ENCODE measurements around the gene STRIP1. TPM values are rescaled to one million over a fixed set of nuclear protein-coding genes. Genes with fewer than 3 reads are reported as not detected.

STRIP1 gene
- total and polyA plus RNA-seq, 2 donors (not counting 3 experiments of a cell fraction or from before 2014, with no cell fraction given) = 26.2 to 42.1 TPM

- BruUV-seq (replicated peaks) = no TSS peak
- intact Hi-C loops (cut with micrococcal nuclease) = loop anchor here (1.0 to 2.0 kb wide), 3 partner anchors 26 to 439 kb away; partner anchors contain the start of gene CSF1
- no peaks in the 10 kb centered on the region for H3K36me3 ChIP-seq (ENCODE audit: control insufficient read depth in 2 of 2, extremely low read depth in 1 of 2, insufficient read depth in 2 of 2, low read length in 2 of 2)
- H2AFZ ChIP-seq (ENCODE audit: low read depth, low read length) = peak overlapping the region; percentile 24
- H3K27me3 ChIP-seq (ENCODE audit: control insufficient read depth in 2 of 2, insufficient read depth in 2 of 2, low read length in 2 of 2) = no peaks in the 10 kb centered on the region
- no peak for DNase-seq (ENCODE audit: low read depth, low spot score)
- peak overlapping the region; percentile 87 to 94 (median 91) for H3K4me3 ChIP-seq (replicated peaks in 1 of 3; ENCODE audit: insufficient read depth in 1 of 3, low read depth in 1 of 3, low read length in 3 of 3)
- H3K4me1 ChIP-seq (ENCODE audit: control insufficient read depth, extremely low read depth, insufficient read depth, low read length) = peaks cover 23% of the 10 kb centered on the region
- TF ChIP-seq POLR2A (IDR thresholded peaks at IDR 0.05; ENCODE audit: low read depth, low read length) (no peak), MYC (IDR thresholded peaks at IDR 0.05; ENCODE audit: low read depth, low read length) (no peak), JUN (IDR thresholded peaks at IDR 0.05; ENCODE audit: borderline replicate concordance, insufficient read depth, insufficient read length, low read depth) (no peak), EZH2 (IDR thresholded peaks at IDR 0.05; ENCODE audit: borderline replicate concordance, low read depth, low read length, severe bottlenecking) (no peak), GATA2 (IDR thresholded peaks at IDR 0.05; ENCODE audit: insufficient read depth, insufficient read length, low read depth, low read length) (no peak), FOS (IDR thresholded peaks at IDR 0.05; ENCODE audit: borderline replicate concordance, insufficient read depth, low read length) (no peak), POLR2AphosphoS5 (IDR thresholded peaks at IDR 0.05; ENCODE audit: insufficient read depth, low read depth, low read length) (no peak)
- TF ChIP-seq, protein P1, sequence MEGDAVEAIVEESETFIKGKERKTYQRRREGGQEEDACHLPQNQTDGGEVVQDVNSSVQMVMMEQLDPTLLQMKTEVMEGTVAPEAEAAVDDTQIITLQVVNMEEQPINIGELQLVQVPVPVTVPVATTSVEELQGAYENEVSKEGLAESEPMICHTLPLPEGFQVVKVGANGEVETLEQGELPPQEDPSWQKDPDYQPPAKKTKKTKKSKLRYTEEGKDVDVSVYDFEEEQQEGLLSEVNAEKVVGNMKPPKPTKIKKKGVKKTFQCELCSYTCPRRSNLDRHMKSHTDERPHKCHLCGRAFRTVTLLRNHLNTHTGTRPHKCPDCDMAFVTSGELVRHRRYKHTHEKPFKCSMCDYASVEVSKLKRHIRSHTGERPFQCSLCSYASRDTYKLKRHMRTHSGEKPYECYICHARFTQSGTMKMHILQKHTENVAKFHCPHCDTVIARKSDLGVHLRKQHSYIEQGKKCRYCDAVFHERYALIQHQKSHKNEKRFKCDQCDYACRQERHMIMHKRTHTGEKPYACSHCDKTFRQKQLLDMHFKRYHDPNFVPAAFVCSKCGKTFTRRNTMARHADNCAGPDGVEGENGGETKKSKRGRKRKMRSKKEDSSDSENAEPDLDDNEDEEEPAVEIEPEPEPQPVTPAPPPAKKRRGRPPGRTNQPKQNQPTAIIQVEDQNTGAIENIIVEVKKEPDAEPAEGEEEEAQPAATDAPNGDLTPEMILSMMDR (IDR thresholded peaks at IDR 0.05; ENCODE audit: extremely low read depth in 1 of 2, insufficient read depth in 1 of 2, low read depth in 1 of 2, low read length in 2 of 2) = no peak
- H3K4me2 ChIP-seq (ENCODE audit: insufficient read depth, low read length) = peak overlapping the region; percentile 98
- dilution Hi-C loops (cut with MboI; ENCODE audit: extremely low pct_ligation_motif_present, low sequenced_read_pairs) = no loop called here
- peak overlapping the region; percentile 95 for H3K27ac ChIP-seq (ENCODE audit: insufficient read depth, low read depth, low read length)
- FAIRE-seq = peak; percentile 69
- peak overlapping the region; percentile 97 for H3K9ac ChIP-seq (replicated peaks; ENCODE audit: extremely low read depth, insufficient read depth, low read length)
- POLR2A ChIA-PET = interaction anchor here (0.6 to 2.8 kb wide), 7 partner anchors 19 to 346 kb away, joined by 3 to 16 read pairs (median 3); no protein-coding TSS in a partner anchor
- H3K79me2 ChIP-seq (ENCODE audit: control insufficient read depth, insufficient read depth, low read length) = peaks cover 49% of the 10 kb centered on the region
- no peaks in the 10 kb centered on the region for H3K9me1 ChIP-seq (replicated peaks; ENCODE audit: control insufficient read depth, extremely low read depth, insufficient read depth, low read length)
- H3K9me3 ChIP-seq (replicated peaks; ENCODE audit: control insufficient read depth, insufficient read depth, low read length) = no peaks in the 10 kb centered on the region
- CTCF ChIA-PET = interaction anchor here (0.7 to 12.5 kb wide), 43 partner anchors 7 to 487 kb away, joined by 3 to 807 read pairs (median 8); partner anchors contain the start of genes CSF1 and GNAI3
- H4K20me1 ChIP-seq (replicated peaks; ENCODE audit: control insufficient read depth, extremely low read depth, insufficient read depth, low read length) = no peaks in the 10 kb centered on the region
Measured at GRCh38 chr1:109985247-109986053, 49.0 kb upstream of the STRIP1 start.

Data from endothelial cell of umbilical vein (primary cell).